ENCODE measurements around the gene IL20RA.

GRCh38 chr6:137028912-137029311, 15.9 kb downstream of the IL20RA start:
- TF ChIP-seq, protein P1, sequence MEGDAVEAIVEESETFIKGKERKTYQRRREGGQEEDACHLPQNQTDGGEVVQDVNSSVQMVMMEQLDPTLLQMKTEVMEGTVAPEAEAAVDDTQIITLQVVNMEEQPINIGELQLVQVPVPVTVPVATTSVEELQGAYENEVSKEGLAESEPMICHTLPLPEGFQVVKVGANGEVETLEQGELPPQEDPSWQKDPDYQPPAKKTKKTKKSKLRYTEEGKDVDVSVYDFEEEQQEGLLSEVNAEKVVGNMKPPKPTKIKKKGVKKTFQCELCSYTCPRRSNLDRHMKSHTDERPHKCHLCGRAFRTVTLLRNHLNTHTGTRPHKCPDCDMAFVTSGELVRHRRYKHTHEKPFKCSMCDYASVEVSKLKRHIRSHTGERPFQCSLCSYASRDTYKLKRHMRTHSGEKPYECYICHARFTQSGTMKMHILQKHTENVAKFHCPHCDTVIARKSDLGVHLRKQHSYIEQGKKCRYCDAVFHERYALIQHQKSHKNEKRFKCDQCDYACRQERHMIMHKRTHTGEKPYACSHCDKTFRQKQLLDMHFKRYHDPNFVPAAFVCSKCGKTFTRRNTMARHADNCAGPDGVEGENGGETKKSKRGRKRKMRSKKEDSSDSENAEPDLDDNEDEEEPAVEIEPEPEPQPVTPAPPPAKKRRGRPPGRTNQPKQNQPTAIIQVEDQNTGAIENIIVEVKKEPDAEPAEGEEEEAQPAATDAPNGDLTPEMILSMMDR (IDR thresholded peaks at IDR 0.05) = no peak
- no peak for TF ChIP-seq POLR2A (IDR thresholded peaks at IDR 0.05)

Data from ovary (tissue), 3 donors.